ENCODE results near the gene WWC2.
"Not testable (repeated sequence)": the region's sequence is repeated elsewhere in the genome, so short reads cannot be mapped to it uniquely, and the experiment has no call there.

WWC2 gene

DNA sequence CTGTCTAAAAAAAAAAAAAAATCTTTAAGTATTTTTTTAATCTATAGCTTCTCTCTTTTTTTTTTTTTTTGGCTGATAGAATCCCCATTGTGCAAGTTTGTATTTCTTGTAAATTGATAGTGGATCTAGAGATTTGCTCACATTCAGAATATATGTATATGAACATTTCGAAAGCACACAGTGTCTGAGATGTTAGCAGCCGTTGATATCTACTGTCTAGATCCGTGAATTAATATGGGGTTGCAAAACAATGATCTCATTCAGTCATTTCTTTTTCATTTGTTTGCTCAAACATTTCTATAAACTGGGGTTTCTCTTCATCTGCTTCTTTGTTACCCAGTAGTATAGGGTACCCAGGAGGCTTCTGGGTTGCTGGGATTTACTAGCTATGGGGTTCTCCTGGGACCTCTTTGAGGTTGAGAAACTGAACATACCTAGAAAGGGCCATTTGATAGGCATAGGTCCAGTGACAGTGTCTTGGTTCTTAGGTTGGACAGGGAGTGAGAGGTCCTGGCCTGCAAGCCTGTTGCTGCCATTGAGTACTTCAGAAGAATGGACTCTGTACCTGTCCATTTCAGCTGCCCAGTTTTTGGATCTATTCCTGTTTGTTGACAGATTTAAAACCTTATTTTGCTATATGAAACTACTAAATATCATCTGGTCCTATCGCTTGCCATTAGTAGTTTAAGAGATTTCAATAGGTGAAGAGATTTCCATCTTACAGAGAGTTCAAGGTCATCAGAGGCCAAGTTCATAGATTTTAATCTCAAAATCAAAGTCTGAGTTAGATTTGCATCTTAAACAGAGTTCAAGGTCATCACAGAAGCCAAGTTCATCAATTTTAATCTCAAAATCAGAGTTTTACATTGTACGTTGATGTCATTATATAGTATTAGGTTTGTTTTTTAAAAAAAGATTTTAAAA is 50.8 kb downstream of the WWC2 start:
- no peaks in the 10 kb centered on the region for H3K36me3 ChIP-seq (ENCODE audit: insufficient read depth, insufficient read length, low read length)
- H3K4me1 ChIP-seq (ENCODE audit: insufficient read depth, insufficient read length), result peaks cover 4% of the 10 kb centered on the region
- H3K27me3 ChIP-seq (ENCODE audit: insufficient read depth, insufficient read length), result no peaks in the 10 kb centered on the region
- no peak overlapping the region for H3K4me3 ChIP-seq (ENCODE audit: insufficient read length, low read depth)
- H3K9ac ChIP-seq (ENCODE audit: insufficient read length, low read depth), result no peak overlapping the region
- no peak for DNase-seq (ENCODE audit: low read depth, low spot score)
- no peaks in the 10 kb centered on the region for H3K9me3 ChIP-seq (ENCODE audit: insufficient read depth, low read length)
- TF ChIP-seq ZNF274 (IDR thresholded peaks at IDR 0.05; ENCODE audit: low read depth, low read length) (no peak), YY1 (IDR thresholded peaks at IDR 0.05; ENCODE audit: insufficient read depth, insufficient read length) (no peak), SUZ12 (IDR thresholded peaks at IDR 0.05; ENCODE audit: extremely low read depth, insufficient read depth, insufficient read length) (no peak)

DNA sequence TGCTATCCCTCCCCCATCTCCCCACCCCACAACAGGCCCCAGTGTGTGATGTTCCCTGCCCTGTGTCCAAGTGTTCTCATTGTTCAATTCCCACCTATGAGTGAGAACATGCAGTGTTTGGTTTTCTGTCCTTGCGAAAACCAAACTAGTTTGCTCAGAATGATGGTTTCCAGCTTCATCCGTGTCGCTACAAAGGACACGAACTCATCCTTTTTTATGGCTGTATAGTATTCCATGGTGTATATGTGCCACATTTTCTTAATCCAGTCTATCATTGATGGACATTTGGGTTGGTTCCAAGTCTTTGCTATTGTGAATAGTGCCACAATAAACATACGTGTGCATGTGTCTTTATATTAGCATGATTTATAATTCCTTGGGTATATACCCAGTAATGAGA is 51.6 kb downstream of the WWC2 start:
- not testable (repeated sequence) for DNase-seq (ENCODE audit: low read depth, low spot score); H3K27me3 ChIP-seq (ENCODE audit: insufficient read depth, insufficient read length); H3K9ac ChIP-seq (ENCODE audit: insufficient read length, low read depth); H3K4me1 ChIP-seq (ENCODE audit: insufficient read depth, insufficient read length); H3K4me3 ChIP-seq (ENCODE audit: insufficient read length, low read depth); H3K9me3 ChIP-seq (ENCODE audit: insufficient read depth, low read length); H3K36me3 ChIP-seq (ENCODE audit: insufficient read depth, insufficient read length, low read length)

DNA sequence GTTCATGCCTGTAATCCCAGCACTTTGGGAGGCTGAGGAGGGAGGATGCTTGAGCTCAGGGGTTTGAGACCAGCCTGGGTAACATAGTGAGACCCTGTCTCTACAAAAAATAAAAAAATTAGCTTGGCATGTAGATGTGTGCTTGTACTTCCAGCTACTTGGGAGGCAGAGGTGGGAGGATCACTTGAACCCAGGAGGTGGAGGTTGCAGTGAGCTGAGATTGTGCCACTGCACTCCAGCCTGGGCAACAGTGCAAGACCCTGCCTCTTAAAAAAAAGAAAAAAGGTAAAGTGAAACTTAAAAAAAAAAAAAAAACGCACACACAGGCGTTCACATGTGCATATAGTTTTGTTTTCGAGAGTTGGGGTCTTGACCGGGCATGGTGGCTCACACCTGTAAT is 53.2 kb downstream of the WWC2 start:
- not testable (repeated sequence) for H3K9ac ChIP-seq (ENCODE audit: insufficient read length, low read depth); H3K4me1 ChIP-seq (ENCODE audit: insufficient read depth, insufficient read length); H3K27me3 ChIP-seq (ENCODE audit: insufficient read depth, insufficient read length); H3K9me3 ChIP-seq (ENCODE audit: insufficient read depth, low read length); DNase-seq (ENCODE audit: low read depth, low spot score); H3K4me3 ChIP-seq (ENCODE audit: insufficient read length, low read depth); H3K36me3 ChIP-seq (ENCODE audit: insufficient read depth, insufficient read length, low read length)

DNA sequence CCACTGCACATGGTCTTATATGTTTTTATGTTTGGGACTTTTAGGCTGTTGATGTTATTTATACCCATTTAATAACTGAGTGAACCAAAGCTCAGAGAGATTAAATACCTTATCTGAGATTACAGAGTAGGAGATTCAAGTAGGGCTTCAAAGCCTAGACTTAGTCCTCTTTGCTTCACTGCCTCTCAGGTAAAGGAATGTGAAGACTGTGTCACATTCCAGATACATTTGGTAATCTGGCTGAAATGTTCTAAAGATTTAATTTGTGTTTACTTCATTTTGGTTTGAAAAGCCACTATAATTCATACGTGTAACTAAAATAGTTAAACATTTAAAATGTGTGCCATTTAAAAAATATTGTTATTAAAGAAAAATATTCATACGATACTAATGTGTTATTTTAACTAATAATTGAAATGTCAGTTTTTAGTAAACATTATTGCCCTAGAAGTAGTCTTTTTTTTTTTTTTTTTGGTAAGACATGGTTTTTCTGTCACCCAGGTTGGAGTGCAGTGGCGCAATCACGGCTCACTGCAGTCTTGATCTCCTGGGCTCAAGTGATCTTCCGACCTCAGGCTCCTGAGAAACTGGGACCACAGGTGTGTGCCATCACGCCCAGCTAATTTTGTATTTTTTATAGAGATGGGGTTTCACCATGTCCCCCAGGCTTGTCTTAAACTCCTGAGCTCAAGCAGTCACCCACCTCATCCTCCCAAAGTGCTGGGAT is 54.3 kb downstream of the WWC2 start:
- Histone ChIP-seq H3K4me1 (ENCODE audit: insufficient read depth, insufficient read length) (peaks cover 2% of the 10 kb centered on the region), H3K9ac (ENCODE audit: insufficient read length, low read depth) (no peak overlapping the region), H3K36me3 (ENCODE audit: insufficient read depth, insufficient read length, low read length) (peaks cover 4% of the 10 kb centered on the region), H3K9me3 (ENCODE audit: insufficient read depth, low read length) (no peaks in the 10 kb centered on the region), H3K27me3 (ENCODE audit: insufficient read depth, insufficient read length) (no peaks in the 10 kb centered on the region), H3K4me3 (ENCODE audit: insufficient read length, low read depth) (no peak overlapping the region)
- no peak for DNase-seq (ENCODE audit: low read depth, low spot score)
- TF ChIP-seq YY1 (IDR thresholded peaks at IDR 0.05; ENCODE audit: insufficient read depth, insufficient read length) (no peak), SUZ12 (IDR thresholded peaks at IDR 0.05; ENCODE audit: extremely low read depth, insufficient read depth, insufficient read length) (no peak), ZNF274 (IDR thresholded peaks at IDR 0.05; ENCODE audit: low read depth, low read length) (no peak)

DNA sequence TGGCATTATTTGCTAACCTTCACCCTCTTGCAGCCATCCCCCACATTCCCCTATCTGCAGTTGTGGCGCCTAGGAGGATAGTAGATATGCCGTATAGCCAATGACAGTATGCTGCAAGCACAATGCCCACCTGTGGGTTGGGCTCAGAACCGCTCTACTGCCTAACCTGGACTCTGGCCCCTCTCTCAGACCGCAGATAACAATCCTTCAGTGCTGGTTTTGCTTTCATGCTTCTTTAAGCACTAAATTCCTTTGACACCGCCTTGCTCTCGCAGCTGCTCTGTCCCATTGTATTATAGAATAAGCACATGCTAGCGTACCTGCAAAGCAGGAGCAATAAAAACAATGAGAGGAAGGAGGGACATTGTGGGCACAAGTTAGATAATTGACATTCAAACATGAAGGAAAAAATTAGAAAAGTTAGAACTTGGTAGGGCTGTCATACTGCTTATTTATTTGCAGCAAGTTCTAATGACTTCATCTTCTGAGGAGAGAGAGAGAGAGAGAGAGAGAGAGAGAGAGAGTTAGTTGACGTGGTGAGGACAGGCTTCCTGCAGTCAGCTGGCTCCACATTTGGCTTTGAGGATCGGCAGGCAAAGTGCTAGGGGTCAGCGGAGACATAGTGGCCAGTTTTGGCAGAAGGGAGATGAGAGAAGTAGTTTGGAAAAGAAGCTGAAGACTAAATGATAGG is 55.8 kb downstream of the WWC2 start:
- Histone ChIP-seq H3K4me1 (ENCODE audit: insufficient read depth, insufficient read length) (peaks cover 2% of the 10 kb centered on the region), H3K27me3 (ENCODE audit: insufficient read depth, insufficient read length) (no peaks in the 10 kb centered on the region), H3K36me3 (ENCODE audit: insufficient read depth, insufficient read length, low read length) (peaks cover 4% of the 10 kb centered on the region), H3K9me3 (ENCODE audit: insufficient read depth, low read length) (no peaks in the 10 kb centered on the region), H3K4me3 (ENCODE audit: insufficient read length, low read depth) (no peak overlapping the region), H3K9ac (ENCODE audit: insufficient read length, low read depth) (no peak overlapping the region)
- DNase-seq (ENCODE audit: low read depth, low spot score), result no peak
- TF ChIP-seq YY1 (IDR thresholded peaks at IDR 0.05; ENCODE audit: insufficient read depth, insufficient read length), result no peak
- TF ChIP-seq ZNF274 (IDR thresholded peaks at IDR 0.05; ENCODE audit: low read depth, low read length), result no peak
- no peak for TF ChIP-seq SUZ12 (IDR thresholded peaks at IDR 0.05; ENCODE audit: extremely low read depth, insufficient read depth, insufficient read length)

DNA sequence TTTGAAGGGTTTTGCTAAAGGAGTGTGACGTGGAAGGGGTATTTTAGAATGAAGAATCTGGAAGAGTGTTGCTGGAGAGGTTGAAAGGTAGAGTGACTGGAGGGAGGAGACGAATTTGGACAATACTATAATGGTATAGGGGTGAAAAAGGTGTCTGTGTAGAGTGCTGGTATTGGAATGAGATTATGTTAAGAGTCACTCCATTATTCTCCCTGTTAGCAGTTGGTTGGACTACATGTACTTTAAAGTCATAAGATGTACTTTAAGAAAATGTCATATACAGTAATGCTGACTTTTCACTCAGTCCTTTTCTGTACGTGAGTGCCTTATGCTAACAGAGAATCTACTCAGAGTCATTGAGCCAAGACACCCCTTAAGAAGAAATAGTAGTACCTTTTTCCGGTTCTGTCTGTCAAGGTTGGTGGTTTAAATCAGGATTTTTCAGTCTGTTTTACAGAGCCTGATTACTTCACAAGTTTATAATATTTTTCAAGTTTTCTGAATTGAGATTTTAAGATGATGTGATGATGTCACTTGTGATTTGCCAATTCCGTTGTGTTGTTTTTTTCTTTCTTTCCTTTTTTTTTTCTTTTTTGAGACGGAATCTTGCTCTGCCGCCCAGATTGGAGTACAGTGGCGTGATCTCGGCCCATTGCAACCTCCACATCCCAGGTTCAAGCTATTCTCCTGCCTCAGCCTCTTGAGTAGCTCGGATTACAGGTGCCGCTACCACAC is 56.6 kb downstream of the WWC2 start:
- Histone ChIP-seq H3K4me1 (ENCODE audit: insufficient read depth, insufficient read length) (peaks cover 2% of the 10 kb centered on the region), H3K36me3 (ENCODE audit: insufficient read depth, insufficient read length, low read length) (peaks cover 4% of the 10 kb centered on the region), H3K9ac (ENCODE audit: insufficient read length, low read depth) (no peak overlapping the region), H3K9me3 (ENCODE audit: insufficient read depth, low read length) (no peaks in the 10 kb centered on the region), H3K27me3 (ENCODE audit: insufficient read depth, insufficient read length) (no peaks in the 10 kb centered on the region), H3K4me3 (ENCODE audit: insufficient read length, low read depth) (no peak overlapping the region)
- no peak for TF ChIP-seq YY1 (IDR thresholded peaks at IDR 0.05; ENCODE audit: insufficient read depth, insufficient read length)
- no peak for TF ChIP-seq ZNF274 (IDR thresholded peaks at IDR 0.05; ENCODE audit: low read depth, low read length)
- TF ChIP-seq SUZ12 (IDR thresholded peaks at IDR 0.05; ENCODE audit: extremely low read depth, insufficient read depth, insufficient read length), result no peak
- no peak for DNase-seq (ENCODE audit: low read depth, low spot score)

DNA sequence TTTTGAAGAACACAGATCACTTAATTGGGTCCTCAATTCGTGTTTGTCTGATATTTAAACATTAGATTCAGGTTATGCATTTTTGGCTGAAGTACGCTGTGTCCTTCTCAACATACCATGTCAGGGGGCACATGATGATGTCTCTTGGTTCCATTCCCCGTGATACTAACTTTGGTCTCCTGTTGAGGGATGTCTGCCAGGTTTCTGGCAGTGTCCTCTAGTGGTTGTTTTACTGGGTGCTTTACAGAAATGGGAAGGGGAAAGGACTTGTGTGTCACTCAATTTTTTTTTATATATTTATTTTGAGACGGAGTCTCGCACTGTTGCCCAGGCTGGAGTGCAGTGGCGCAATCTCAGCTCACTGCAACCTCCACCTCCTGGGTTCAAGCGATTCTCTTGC is 58.2 kb downstream of the WWC2 start:
- Histone ChIP-seq H3K4me1 (ENCODE audit: insufficient read depth, insufficient read length) (peaks cover 2% of the 10 kb centered on the region), H3K36me3 (ENCODE audit: insufficient read depth, insufficient read length, low read length) (peaks cover 4% of the 10 kb centered on the region), H3K27me3 (ENCODE audit: insufficient read depth, insufficient read length) (no peaks in the 10 kb centered on the region), H3K9ac (ENCODE audit: insufficient read length, low read depth) (no peak overlapping the region), H3K9me3 (ENCODE audit: insufficient read depth, low read length) (no peaks in the 10 kb centered on the region), H3K4me3 (ENCODE audit: insufficient read length, low read depth) (no peak overlapping the region)
- TF ChIP-seq YY1 (IDR thresholded peaks at IDR 0.05; ENCODE audit: insufficient read depth, insufficient read length), result no peak
- no peak for TF ChIP-seq ZNF274 (IDR thresholded peaks at IDR 0.05; ENCODE audit: low read depth, low read length)
- TF ChIP-seq SUZ12 (IDR thresholded peaks at IDR 0.05; ENCODE audit: extremely low read depth, insufficient read depth, insufficient read length), result no peak
- DNase-seq (ENCODE audit: low read depth, low spot score), result no peak
